NCI-H1694 (cell line): ENCODE results near the gene TNPO3.
"Not testable (repeated sequence)": the region's sequence is repeated elsewhere in the genome, so short reads cannot be mapped to it uniquely, and the experiment has no call there.

Experiments
- DNase-seq: peaks from one replicate; lab custom pipeline; 2025; lab: John Stamatoyannopoulos, UW

Gene TNPO3

GRCh38 chr7:128961030-128961659 is 93.8 kb downstream of the TNPO3 start:
- no peak for DNase-seq

GRCh38 chr7:128959296-128959695 is 95.6 kb downstream of the TNPO3 start:
- DNase-seq, result no peak

GRCh38 chr7:128955981-128956380 is 98.9 kb downstream of the TNPO3 start:
- DNase-seq, result no peak

- DNase-seq, result no peak
These were observed 99.8 kb downstream of the TNPO3 start for GRCh38 chr7:128954830-128955802.

- no peak for DNase-seq
These were observed 100.8 kb downstream of the TNPO3 start for GRCh38 chr7:128954150-128954549.

- no peak for DNase-seq
These were observed 103.6 kb downstream of the TNPO3 start for GRCh38 chr7:128951296-128951695.

DNA sequence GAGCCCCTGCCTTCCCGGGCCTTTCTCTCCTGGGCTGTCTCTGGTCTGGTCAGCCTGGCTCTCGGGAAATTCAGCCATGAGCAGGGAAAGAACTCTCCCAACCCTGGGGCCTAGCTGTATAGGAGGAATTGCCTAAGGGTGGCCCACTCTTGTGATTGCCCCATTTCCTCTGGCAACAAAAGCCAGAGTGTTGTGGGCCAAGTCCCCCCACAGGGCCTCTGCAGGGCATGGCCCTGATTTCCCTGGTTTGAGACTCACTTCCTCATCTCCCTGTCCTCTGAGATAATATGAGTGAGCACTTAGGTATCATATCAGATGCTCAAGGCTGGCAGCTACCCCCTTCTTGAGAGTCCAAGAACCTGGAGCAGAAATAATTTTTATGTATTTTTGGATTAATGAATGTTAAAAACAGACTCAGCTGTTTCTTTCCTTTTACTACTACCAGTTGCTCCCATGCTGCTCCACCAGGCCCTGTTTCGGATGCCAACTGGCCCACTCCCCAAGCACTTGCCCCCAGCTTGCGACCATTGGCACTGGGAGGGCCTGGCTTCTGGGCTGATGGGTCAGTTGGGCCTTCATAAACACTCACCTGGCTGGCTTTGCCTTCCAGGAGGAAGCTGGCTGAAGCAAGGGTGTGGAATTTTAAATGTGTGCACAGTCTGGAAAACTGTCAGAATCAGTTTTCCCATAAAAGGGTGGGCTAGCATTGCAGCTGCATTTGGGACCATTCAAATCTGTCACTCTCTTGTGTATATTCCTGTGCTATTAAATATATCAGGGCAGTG is 105.7 kb downstream of the TNPO3 start:
- DNase-seq, result no peak

GRCh38 chr7:128948312-128948973 is 106.5 kb downstream of the TNPO3 start:
- DNase-seq, result no peak

DNA sequence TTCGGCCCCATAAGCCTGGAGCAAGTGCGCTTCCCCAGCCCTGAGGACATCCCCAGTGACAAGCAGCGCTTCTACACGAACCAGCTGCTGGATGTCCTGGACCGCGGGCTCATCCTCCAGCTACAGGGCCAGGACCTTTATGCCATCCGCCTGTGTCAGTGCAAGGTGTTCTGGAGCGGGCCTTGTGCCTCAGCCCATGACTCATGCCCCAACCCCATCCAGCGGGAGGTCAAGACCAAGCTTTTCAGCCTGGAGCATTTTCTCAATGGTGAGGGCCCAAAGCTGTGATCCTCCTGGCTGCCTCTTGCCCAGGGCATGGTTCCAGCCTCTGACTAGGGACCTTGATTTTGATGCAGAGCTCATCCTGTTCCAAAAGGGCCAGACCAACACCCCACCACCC is 107.1 kb downstream of the TNPO3 start:
- DNase-seq, result no peak

GRCh38 chr7:128946936-128947830 is 107.7 kb downstream of the TNPO3 start:
- no peak for DNase-seq

- no peak for DNase-seq
These were observed 109.1 kb downstream of the TNPO3 start for GRCh38 chr7:128945668-128946366.

DNA sequence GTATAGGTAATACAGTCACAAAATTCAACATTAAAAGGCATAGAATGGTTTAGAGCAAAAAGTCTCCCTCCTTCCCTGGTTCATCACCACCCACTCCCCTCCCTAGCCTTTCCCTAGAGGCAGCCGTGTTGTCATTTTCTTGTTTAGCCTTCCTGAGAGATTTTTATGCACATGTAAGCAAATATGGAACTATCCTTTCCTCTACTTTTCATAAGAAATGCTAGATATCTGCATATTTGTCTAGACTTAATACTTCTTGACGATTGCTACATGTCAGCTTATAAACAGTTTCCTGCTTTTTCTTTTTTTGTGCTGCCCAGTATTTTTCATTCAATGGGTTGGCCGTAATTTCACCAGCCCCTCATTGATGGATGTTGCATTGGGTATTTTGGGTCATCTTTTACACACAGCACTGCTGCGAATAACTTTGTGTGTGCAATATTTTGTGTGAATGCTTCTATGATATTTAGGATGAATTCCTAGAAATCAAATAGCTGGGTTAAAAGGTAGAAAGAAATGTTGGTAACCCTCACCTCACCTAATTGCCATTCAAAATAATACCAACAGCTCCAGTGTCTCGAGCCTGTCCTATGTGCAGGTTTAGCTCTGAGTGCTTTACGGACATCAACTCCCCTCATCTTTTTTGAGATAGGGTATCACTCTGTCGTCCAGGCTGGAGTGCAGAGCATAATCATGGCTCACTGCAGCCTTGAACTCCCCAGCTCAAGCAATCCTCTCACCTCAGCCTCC is 110.2 kb downstream of the TNPO3 start:
- no peak for DNase-seq

DNA sequence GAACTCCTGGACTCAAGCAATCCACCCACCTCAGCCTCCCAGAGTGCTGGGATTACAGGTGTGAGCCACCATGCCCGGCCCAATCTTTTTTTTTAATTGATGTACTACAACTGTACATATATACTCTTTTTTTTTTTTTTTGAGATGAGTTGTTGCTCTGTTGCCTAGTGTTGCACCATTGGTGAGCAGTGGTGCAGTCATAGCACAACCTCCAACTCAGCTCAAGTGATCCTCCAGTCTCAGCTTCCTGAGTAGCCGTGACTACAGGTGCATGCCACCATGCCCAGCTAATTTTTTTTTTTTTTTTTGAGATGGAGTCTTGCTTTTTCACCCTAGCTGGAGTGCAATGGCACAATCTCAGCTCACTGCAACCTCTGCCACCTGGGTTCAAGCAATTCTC is 111.7 kb downstream of the TNPO3 start:
- DNase-seq, result not testable (repeated sequence)

DNA sequence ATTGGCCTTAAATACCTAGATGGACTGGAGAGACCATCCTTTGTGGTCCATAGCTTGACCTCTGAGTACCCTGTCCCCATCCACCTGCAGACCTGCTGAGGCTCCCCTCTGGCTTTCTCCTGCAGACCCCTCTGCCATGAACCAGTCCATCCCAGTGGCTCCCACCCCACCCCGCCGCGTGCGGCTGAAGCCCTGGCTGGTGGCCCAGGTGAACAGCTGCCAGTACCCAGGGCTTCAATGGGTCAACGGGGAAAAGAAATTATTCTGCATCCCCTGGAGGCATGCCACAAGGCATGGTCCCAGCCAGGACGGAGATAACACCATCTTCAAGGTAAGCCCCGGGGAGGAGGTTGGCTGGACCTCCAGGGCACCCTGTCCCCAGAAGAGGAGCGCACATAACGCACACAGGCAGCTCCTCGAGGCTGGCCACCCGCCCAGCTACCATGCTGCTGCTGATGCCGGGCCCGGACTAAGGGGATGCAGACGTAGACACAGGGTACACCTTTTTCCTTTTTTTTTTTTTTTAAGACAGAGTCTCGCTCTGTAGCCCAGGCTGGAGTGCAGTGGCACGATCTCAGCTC is 112.9 kb downstream of the TNPO3 start:
- DNase-seq, result no peak

DNA sequence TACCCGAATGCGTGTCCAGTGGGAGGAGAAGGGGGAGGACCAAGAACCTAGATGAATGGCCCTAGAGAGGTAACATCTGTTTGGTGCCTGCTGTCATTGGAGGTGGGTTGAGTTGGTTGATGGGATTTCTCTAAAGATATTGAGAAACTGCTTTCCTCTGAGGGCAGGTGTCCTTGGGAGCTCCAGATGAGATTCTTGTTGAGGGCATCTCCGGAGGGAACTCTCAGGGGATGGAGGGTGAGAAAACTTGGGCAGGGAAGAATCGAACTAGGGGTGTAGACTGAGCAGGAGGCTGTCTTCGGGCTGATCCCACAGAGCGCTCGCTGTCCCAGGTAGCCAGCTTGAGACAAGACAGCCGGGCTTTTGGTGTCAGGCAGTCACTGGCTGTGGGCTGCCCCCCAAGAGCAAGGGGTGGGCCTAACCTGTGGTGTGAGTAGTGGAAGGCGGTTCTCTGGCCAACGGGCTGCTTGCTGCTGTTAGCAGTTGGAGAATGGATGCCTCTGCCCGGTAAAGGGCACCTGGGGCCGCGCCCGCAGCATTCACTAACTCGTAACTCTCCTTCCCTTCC is 113.5 kb downstream of the TNPO3 start:
- no peak for DNase-seq

GRCh38 chr7:128940494-128941322 is 114.2 kb downstream of the TNPO3 start:
- no peak for DNase-seq

DNA sequence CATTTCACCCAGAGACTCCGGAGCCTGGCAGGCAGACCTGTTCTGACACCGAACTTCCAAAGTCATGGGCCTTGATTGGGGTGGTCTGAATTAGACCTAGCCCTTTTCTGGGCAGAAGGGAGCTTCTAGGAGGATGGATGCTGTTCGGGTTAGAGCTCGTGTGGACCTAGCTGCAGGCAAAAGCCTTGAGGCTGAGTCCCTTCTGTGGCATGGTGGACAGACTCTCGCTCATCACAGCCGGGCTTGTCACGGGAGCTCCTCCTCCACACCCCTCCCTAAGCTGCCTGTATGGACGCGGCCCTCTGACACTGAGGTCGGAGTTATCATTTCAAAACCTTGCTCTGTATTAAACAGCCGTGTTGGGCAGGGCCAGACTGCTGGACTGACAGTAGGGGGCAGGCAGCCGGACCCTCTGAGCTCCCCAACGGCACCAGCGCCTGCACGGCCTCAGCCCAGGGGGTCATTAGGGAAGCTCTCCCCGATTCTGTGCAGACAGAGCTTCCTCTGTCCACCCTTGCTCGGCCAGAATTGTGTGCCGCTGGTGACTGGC is 115.0 kb downstream of the TNPO3 start:
- DNase-seq, result no peak
